Trophoblast cell (in vitro differentiated cells and primary cell): ENCODE measurements around the gene ST7.

ENCODE experiments used
- DNase-seq, 2 donors: peaks; one replicate each; pipeline ENCODE4 v3.0.0-alpha.2; 2016
- H2AFZ ChIP-seq: 2 replicates; pipeline ENCODE4 v1.6.1; 2013; ENCODE audit warnings: low read length, moderate library complexity, mild to moderate bottlenecking; ENCODE audit not compliant: insufficient read depth, poor library complexity
- H2AK5ac ChIP-seq: 2 replicates; pipeline ENCODE4 v1.6.1; 2013; ENCODE audit warnings: mild to moderate bottlenecking, low read length
- H2BK120ac ChIP-seq: 2 replicates; pipeline ENCODE4 v1.6.1; 2013; ENCODE audit warnings: low read length, mild to moderate bottlenecking, moderate library complexity; ENCODE audit not compliant: insufficient read depth, poor library complexity
- H2BK12ac ChIP-seq: 2 replicates; pipeline ENCODE4 v1.6.1; 2013; ENCODE audit warnings: mild to moderate bottlenecking, low read length, moderate library complexity
- H2BK5ac ChIP-seq: 2 replicates; pipeline ENCODE4 v1.6.1; 2013; ENCODE audit warnings: low read length, low read depth, moderate library complexity, mild to moderate bottlenecking; ENCODE audit not compliant: poor library complexity
- H3K14ac ChIP-seq: 2 replicates; pipeline ENCODE4 v1.6.1; 2013; ENCODE audit warnings: mild to moderate bottlenecking, low read length
- H3K18ac ChIP-seq: 2 replicates; pipeline ENCODE4 v1.6.1; 2013; ENCODE audit warnings: mild to moderate bottlenecking, low read length
- H3K23ac ChIP-seq: 2 replicates; pipeline ENCODE4 v1.6.1; 2013; ENCODE audit warnings: low read length
- H3K27ac ChIP-seq: 2 replicates; pipeline ENCODE4 v1.5.1; 2013; ENCODE audit warnings: low read depth, mild to moderate bottlenecking, inconsistent platforms, low read length, moderate library complexity
- H3K27me3 ChIP-seq: 2 replicates; pipeline ENCODE4 v1.6.1; 2013; ENCODE audit warnings: inconsistent platforms, mild to moderate bottlenecking, low read length, moderate library complexity; ENCODE audit not compliant: insufficient read depth
- H3K36me3 ChIP-seq, 2 experiments: 1 replicate in 1 of 2; 2 replicates in 1 of 2; pipeline ENCODE4 v1.6.1; 2013; ENCODE audit warnings: low read length in 2 of 2, mild to moderate bottlenecking in 2 of 2, moderate library complexity in 1 of 2; ENCODE audit not compliant: insufficient read depth in 2 of 2, control insufficient read depth in 1 of 2
- H3K4ac ChIP-seq: 2 replicates; pipeline ENCODE4 v1.6.1; 2013; ENCODE audit warnings: low read depth, mild to moderate bottlenecking, low read length, moderate library complexity
- H3K4me1 ChIP-seq, 2 experiments: 1 replicate in 1 of 2; 2 replicates in 1 of 2; pipeline ENCODE4 v1.6.1; 2013; ENCODE audit warnings: low read length in 2 of 2, mild to moderate bottlenecking in 2 of 2, moderate library complexity in 1 of 2; ENCODE audit not compliant: insufficient read depth in 2 of 2, control insufficient read depth in 1 of 2
- H3K4me2 ChIP-seq: 2 replicates; pipeline ENCODE4 v1.6.1; 2013; ENCODE audit warnings: inconsistent platforms, mild to moderate bottlenecking, low read length, moderate library complexity
- H3K4me3 ChIP-seq: 2 replicates; pipeline ENCODE4 v1.5.1; 2013; ENCODE audit warnings: mild to moderate bottlenecking, low read depth, low read length, inconsistent platforms
- H3K79me1 ChIP-seq: one replicate; pipeline ENCODE4 v1.6.1; 2013; ENCODE audit warnings: low read length
- H3K79me2 ChIP-seq: 2 replicates; pipeline ENCODE4 v1.6.1; 2013; ENCODE audit warnings: low read length, mild to moderate bottlenecking; ENCODE audit not compliant: control insufficient read depth, insufficient read depth, poor library complexity
- H3K9ac ChIP-seq: 2 replicates; pipeline ENCODE4 v1.6.1; 2013; ENCODE audit warnings: mild to moderate bottlenecking, low read length
- H3K9me3 ChIP-seq: 2 replicates; pipeline ENCODE4 v1.6.1; 2013; ENCODE audit warnings: low read depth, mild to moderate bottlenecking, control low read depth, inconsistent platforms, low read length; ENCODE audit not compliant: insufficient read depth
- H4K12ac ChIP-seq: 2 replicates; pipeline ENCODE4 v1.6.1; 2013; ENCODE audit warnings: low read depth, mild to moderate bottlenecking, low read length, moderate library complexity
- H4K8ac ChIP-seq: 2 replicates; pipeline ENCODE4 v1.6.1; 2013; ENCODE audit warnings: low read depth, mild to moderate bottlenecking, low read length, moderate library complexity
- H4K91ac ChIP-seq: one replicate; pipeline ENCODE4 v1.6.1; 2013; ENCODE audit warnings: low read depth, mild to moderate bottlenecking, low read length, moderate library complexity
- WGBS: extraction: QIAGEN DNeasy Blood & Tissue Kit; methylation state at CpG from one replicate; pipeline ENCODE4 v1.1.7; 2013; ENCODE audit warnings: missing lambda C conversion rate; ENCODE audit not compliant: insufficient read length, insufficient coverage; ENCODE audit errors: extremely low coverage; 5-methylcytosine and 5-hydroxymethylcytosine counted together

The ST7 gene

GRCh38 chr7:117048882-117049281 lies 95.6 kb downstream of the ST7 start:
- WGBS = no CpG with 5 or more reads among the region's 3 CpGs
- Histone ChIP-seq H3K14ac (no peak overlapping the region), H2BK5ac (no peak overlapping the region), H3K4ac (no peak overlapping the region), H3K23ac (no peak overlapping the region), H4K12ac (no peak overlapping the region), H3K9me3 (no peaks in the 10 kb centered on the region), H3K18ac (no peak overlapping the region), H3K27me3 (no peaks in the 10 kb centered on the region), H3K79me2 (no peaks in the 10 kb centered on the region), H3K79me1 (no peaks in the 10 kb centered on the region), H2AFZ (no peak overlapping the region), H4K8ac (no peak overlapping the region), H3K27ac (no peak overlapping the region), H2AK5ac (no peak overlapping the region), H2BK12ac (no peak overlapping the region), H3K9ac (no peak overlapping the region), H3K4me3 (no peak overlapping the region), H4K91ac (no peak overlapping the region), H3K36me3 (no peaks in the 10 kb centered on the region), H3K4me2 (no peak overlapping the region), H3K4me1 (no peaks in the 10 kb centered on the region), H2BK120ac (no peak overlapping the region)
- no peak for DNase-seq

DNA sequence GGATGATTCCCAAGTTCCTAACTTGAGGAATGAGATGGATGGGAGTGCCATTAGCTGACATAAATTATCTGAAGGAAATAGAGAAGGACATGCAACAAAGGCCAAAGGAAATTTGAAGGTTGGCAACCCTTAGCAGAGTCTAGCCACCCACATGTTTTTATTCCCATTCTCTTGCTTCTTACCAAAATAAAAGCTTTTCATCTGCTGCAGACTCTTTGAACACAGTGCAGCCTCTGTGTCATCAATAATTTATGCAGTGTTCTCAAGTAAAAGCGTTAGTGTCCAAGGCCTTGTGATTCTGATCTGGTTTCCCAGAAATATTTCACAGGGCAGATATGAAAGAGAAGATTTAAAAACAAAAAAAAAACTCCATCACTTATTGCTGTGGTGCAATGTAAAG lies 98.5 kb downstream of the ST7 start:
- H2BK120ac ChIP-seq = no peak overlapping the region

DNA sequence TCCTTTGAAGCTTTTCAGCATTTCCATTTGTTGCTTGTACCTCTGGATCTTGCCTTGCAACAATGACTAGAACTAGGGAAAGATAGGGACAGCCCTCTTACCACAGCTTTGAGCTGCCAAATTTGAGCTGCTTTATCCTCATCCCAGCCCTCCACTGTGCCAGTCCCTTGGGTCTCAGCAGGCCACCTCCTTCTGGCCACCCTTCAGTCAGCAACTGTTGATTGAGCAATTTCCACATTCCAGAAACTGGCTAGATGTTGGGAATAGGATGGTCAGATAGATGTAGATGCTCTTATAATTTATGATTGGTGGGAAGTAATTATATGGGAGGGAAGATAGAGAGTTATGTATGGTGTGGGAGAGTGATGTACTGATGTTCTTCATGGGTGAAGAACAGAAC lies 100.1 kb downstream of the ST7 start:
- Histone ChIP-seq H3K23ac (no peak overlapping the region), H3K27ac (no peak overlapping the region), H3K14ac (no peak overlapping the region), H3K4me1 (peaks cover 0 to 1% of the 10 kb centered on the region in 2 experiments), H3K27me3 (no peaks in the 10 kb centered on the region), H4K91ac (no peak overlapping the region), H3K4ac (no peak overlapping the region), H2AFZ (no peak overlapping the region), H3K18ac (no peak overlapping the region), H3K79me1 (no peaks in the 10 kb centered on the region), H3K36me3 (no peaks in the 10 kb centered on the region), H2BK12ac (no peak overlapping the region), H3K4me3 (no peak overlapping the region), H3K9me3 (no peaks in the 10 kb centered on the region), H2AK5ac (no peak overlapping the region), H2BK5ac (no peak overlapping the region), H3K79me2 (no peaks in the 10 kb centered on the region), H2BK120ac (no peak overlapping the region), H3K9ac (no peak overlapping the region), H3K4me2 (no peak overlapping the region), H4K12ac (no peak overlapping the region), H4K8ac (no peak overlapping the region)
- DNase-seq = no peak

More for the DNA sequence above, 98.5 kb downstream of the ST7 start:
- Histone ChIP-seq H3K4me3 (no peak overlapping the region), H3K79me1 (no peaks in the 10 kb centered on the region), H3K27me3 (no peaks in the 10 kb centered on the region), H3K9ac (no peak overlapping the region), H3K79me2 (no peaks in the 10 kb centered on the region), H3K18ac (no peak overlapping the region), H4K8ac (no peak overlapping the region), H3K36me3 (no peaks in the 10 kb centered on the region), H3K4me2 (no peak overlapping the region), H4K12ac (no peak overlapping the region), H3K23ac (no peak overlapping the region), H2BK5ac (no peak overlapping the region), H2AK5ac (no peak overlapping the region), H3K27ac (no peak overlapping the region), H3K9me3 (no peaks in the 10 kb centered on the region), H2AFZ (no peak overlapping the region), H4K91ac (no peak overlapping the region), H3K14ac (no peak overlapping the region), H3K4ac (no peak overlapping the region), H2BK12ac (no peak overlapping the region), H3K4me1 (peaks cover 0 to 1% of the 10 kb centered on the region in 2 experiments)
- no CpG with 5 or more reads among the region's 1 CpG for WGBS
- no peak for DNase-seq

DNA sequence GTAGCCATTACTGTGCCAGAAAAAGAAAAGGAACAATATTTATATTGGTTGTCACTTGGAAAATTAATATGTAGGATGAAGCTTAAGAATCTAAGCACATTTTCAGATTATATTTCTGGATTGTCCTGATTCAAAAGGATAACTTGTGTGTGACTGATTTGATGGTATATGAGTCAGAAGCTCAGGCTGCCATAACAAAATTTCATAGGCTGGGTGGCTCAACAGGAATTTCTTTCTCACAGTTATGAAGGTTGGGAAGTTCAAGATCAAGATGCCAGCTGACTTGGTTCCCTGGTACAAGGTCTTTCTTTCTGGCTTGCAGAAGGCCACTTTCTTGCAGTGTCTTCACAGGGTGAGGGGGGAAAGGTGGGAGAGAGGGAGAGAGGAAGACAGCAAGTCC lies 108.5 kb downstream of the ST7 start:
- H3K14ac ChIP-seq = no peak overlapping the region
- H4K8ac ChIP-seq = no peak overlapping the region
- no peak overlapping the region for H3K4me2 ChIP-seq

More for the DNA sequence above, 108.5 kb downstream of the ST7 start:
- no peak overlapping the region for H3K23ac ChIP-seq
- H3K27ac ChIP-seq = no peak overlapping the region
- H3K9ac ChIP-seq = no peak overlapping the region
- no peak overlapping the region for H3K18ac ChIP-seq
- no peak overlapping the region for H2AK5ac ChIP-seq
- no peaks in the 10 kb centered on the region for H3K79me2 ChIP-seq
- H2AFZ ChIP-seq = no peak overlapping the region
- no peak overlapping the region for H2BK12ac ChIP-seq
- DNase-seq = no peak
- no peaks in the 10 kb centered on the region for H3K36me3 ChIP-seq
- H4K12ac ChIP-seq = no peak overlapping the region
- H2BK120ac ChIP-seq = no peak overlapping the region
- H3K9me3 ChIP-seq = no peaks in the 10 kb centered on the region
- no peaks in the 10 kb centered on the region for H3K27me3 ChIP-seq
- no peaks in the 10 kb centered on the region for H3K79me1 ChIP-seq
- H3K4me3 ChIP-seq = no peak overlapping the region
- no peak overlapping the region for H3K4ac ChIP-seq
- no peak overlapping the region for H2BK5ac ChIP-seq
- H3K4me1 ChIP-seq = peaks cover 0 to 2% of the 10 kb centered on the region in 2 experiments
- H4K91ac ChIP-seq = no peak overlapping the region
